Upper lobe of left lung (tissue), 4 donors: Measurements from ENCODE around the gene NSUN2.

Experiments
- EP300 ChIP-seq, 4 donors: sonication (generic); formaldehyde crosslinking; IDR thresholded peaks; one replicate each; pipeline ENCODE4 v1.5.1; 2017; ENCODE audit warnings: antibody characterized with exemption in 4 of 4, control low read depth in 2 of 4
- POLR2A ChIP-seq, 4 donors: fragments of 450-650 bp; IDR thresholded peaks; one replicate each; pipeline ENCODE4 v1.5.1; 2016 to 2017; ENCODE audit warnings: antibody characterized with exemption in 4 of 4, mild to moderate bottlenecking in 2 of 4
- POLR2AphosphoS5 ChIP-seq, 2 donors: sonication (generic); formaldehyde crosslinking; IDR thresholded peaks; one replicate each; pipeline ENCODE4 v1.5.1; 2017; ENCODE audit warnings: antibody characterized with exemption in 2 of 2
- TF ChIP-seq, protein P1 (sequence below), 6 experiments: fragments of 450-650 bp in 4 of 6; fragments of 200-600 bp in 2 of 6; sonication (generic) in 2 of 6; IDR thresholded peaks; one replicate each; pipeline ENCODE4 v1.5.1; 2016 to 2019; ENCODE audit warnings: antibody characterized with exemption in 6 of 6

DNA sequence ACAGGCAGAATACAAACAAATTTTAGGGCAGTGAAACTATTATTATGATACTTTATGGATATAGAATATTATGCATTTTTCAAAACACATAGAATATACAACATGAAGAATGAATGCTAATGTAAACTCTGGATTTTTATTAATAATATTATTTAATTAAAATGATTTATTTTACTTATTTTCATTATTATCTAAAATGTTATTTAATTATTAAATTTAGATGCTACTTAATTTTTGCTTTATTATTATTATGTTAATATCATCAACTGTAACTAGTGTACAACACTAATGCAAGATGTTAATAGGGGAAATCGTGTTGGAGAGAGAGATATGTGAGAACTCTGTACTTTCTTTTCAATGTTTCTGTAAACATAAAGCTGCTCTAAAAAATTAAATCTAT, 41.1 kb upstream of the NSUN2 start:
- no peak for TF ChIP-seq POLR2AphosphoS5 (IDR thresholded peaks at IDR 0.05)
- TF ChIP-seq POLR2A (IDR thresholded peaks at IDR 0.05): no peak
- TF ChIP-seq, protein P1, sequence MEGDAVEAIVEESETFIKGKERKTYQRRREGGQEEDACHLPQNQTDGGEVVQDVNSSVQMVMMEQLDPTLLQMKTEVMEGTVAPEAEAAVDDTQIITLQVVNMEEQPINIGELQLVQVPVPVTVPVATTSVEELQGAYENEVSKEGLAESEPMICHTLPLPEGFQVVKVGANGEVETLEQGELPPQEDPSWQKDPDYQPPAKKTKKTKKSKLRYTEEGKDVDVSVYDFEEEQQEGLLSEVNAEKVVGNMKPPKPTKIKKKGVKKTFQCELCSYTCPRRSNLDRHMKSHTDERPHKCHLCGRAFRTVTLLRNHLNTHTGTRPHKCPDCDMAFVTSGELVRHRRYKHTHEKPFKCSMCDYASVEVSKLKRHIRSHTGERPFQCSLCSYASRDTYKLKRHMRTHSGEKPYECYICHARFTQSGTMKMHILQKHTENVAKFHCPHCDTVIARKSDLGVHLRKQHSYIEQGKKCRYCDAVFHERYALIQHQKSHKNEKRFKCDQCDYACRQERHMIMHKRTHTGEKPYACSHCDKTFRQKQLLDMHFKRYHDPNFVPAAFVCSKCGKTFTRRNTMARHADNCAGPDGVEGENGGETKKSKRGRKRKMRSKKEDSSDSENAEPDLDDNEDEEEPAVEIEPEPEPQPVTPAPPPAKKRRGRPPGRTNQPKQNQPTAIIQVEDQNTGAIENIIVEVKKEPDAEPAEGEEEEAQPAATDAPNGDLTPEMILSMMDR (IDR thresholded peaks at IDR 0.05): no peak
- TF ChIP-seq EP300 (IDR thresholded peaks at IDR 0.05): no peak
